ENCODE results near the gene CHKB. TPM values are rescaled to one million over a fixed set of nuclear protein-coding genes. Genes with fewer than 3 reads are reported as not detected.

The CHKB gene
- total and polyA plus RNA-seq, 10 of the 15 experiments (the other 5 are each of a cell fraction or from before 2014, with no cell fraction given): 10.0 to 93.9 (median 57.0) TPM

GRCh38 chr22:50610041-50610451 is 27.4 kb upstream of the CHKB start (continued):
- no peak for TF ChIP-seq E4F1 (IDR thresholded peaks at IDR 0.05; ENCODE audit: borderline replicate concordance, partially characterized antibody)

DNA sequence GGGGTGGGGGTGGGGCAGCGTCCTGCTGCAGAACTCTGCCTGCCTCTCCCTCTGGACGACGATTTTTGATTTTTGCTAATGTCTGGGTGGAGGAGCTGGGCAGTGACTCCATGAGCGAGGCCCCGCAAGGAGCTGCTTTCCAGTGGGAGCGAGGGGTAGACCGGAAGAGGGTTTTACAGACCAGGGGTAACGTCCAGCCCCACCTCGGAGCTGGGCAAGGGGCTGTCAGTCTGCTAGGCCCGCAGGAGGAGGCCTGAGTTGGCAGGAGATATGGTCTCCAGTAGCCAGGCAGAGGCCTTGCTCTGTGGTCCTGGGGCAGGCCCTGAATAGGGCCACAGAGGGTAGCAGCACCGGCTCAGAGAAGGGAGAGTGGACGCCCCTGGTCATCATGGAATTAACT is 26.9 kb upstream of the CHKB start:
- Histone ChIP-seq H4K20me1 (ENCODE audit: control insufficient read depth, insufficient read depth) (no peaks in the 10 kb centered on the region), H3K36me3 (ENCODE audit: control insufficient read depth in 2 of 2, insufficient read depth in 2 of 2, low read length in 1 of 2) (no peaks in the 10 kb centered on the region), H3K4me1 (ENCODE audit: control insufficient read depth, insufficient read depth, low read length) (no peaks in the 10 kb centered on the region), H3K9ac (ENCODE audit: control insufficient read depth, insufficient read depth, low read length) (no peak overlapping the region), H3K9me3 (replicated peaks; ENCODE audit: control insufficient read depth, insufficient read depth, low read length) (no peaks in the 10 kb centered on the region), H3K4me2 (ENCODE audit: control insufficient read depth, insufficient read depth) (no peak overlapping the region), H3K27ac (ENCODE audit: control insufficient read depth, insufficient read depth) (no peak overlapping the region), H3K27me3 (replicated peaks in 1 of 2; ENCODE audit: control insufficient read depth in 2 of 2, insufficient read depth in 2 of 2, low read length in 1 of 2) (no peaks in the 10 kb centered on the region; a peak in 2 of 4 replicates), H3K79me2 (ENCODE audit: control insufficient read depth, insufficient read depth, low read length) (no peaks in the 10 kb centered on the region), H3K4me3 (no peak overlapping the region), H2AFZ (ENCODE audit: control insufficient read depth, low read depth, low read length) (no peak overlapping the region)
- intact Hi-C loops (cut with micrococcal nuclease; ENCODE audit: unreplicated experiment): no loop called here
- TF ChIP-seq ZBTB33 (IDR thresholded peaks at IDR 0.05) (no peak), STAT1 (conservative IDR thresholded peaks at IDR 0.05) (no peak)
- ATAC-seq (no peak), FAIRE-seq (no peak), DNase-seq (ENCODE audit: low read depth, low spot score) (no peak)
- ChIA-PET POLR2A (no interaction called here), RAD21 (ENCODE audit: unreplicated experiment) (no interaction called here), SMC1A (ENCODE audit: uncharacterized antibody, unreplicated experiment) (no interaction called here), CTCF (no interaction called here)
- in situ Hi-C loops (cut with MboI): no loop called here
- 32% methylated on average over 12 of the region's 12 CpGs for WGBS (ENCODE audit: insufficient coverage, insufficient replicate concordance, low lambda C conversion rate, missing lambda C conversion rate)
- no TSS peak for BruUV-seq (replicated peaks)

Measured in GM12878 (cell line).